H9 (cell line): ENCODE data around the gene HOGA1. TPM values are rescaled to one million over a fixed set of nuclear protein-coding genes. Genes with fewer than 3 reads are reported as not detected.
A peak's percentile ranks its signal among the peaks of the same experiment; 100 is the strongest.

Experiments
- DNase-seq: peaks from one replicate; pipeline ENCODE4 v3.0.0-alpha.2; 2017
- H2AFZ ChIP-seq: one replicate; pipeline ENCODE4 v1.6.1; 2013; ENCODE audit warnings: mild to moderate bottlenecking, low read length, control low read depth, moderate library complexity
- H2AK5ac ChIP-seq: 2 replicates; pipeline ENCODE4 v1.6.1; 2013; ENCODE audit warnings: low read length, control low read depth, mixed read lengths; ENCODE audit not compliant: insufficient read length
- H2BK120ac ChIP-seq: one replicate; pipeline ENCODE4 v1.6.1; 2013; ENCODE audit warnings: low read depth, mild to moderate bottlenecking, low read length, control low read depth, inconsistent platforms; ENCODE audit not compliant: poor library complexity, severe bottlenecking
- H2BK12ac ChIP-seq: 2 replicates; pipeline ENCODE4 v1.6.1; 2013; ENCODE audit warnings: low read length, control low read depth, mixed read lengths, low read depth; ENCODE audit not compliant: insufficient read length
- H2BK15ac ChIP-seq: 2 replicates; pipeline ENCODE4 v1.6.1; 2013; ENCODE audit warnings: low read depth, low read length, control low read depth
- H2BK20ac ChIP-seq: one replicate; pipeline ENCODE4 v1.6.1; 2013; ENCODE audit warnings: low read depth, mild to moderate bottlenecking, low read length, control low read depth, inconsistent platforms; ENCODE audit not compliant: poor library complexity, severe bottlenecking
- H2BK5ac ChIP-seq: 2 replicates; pipeline ENCODE4 v1.6.1; 2013; ENCODE audit warnings: low read length, control low read depth, mixed read lengths; ENCODE audit not compliant: insufficient read length
- H3K14ac ChIP-seq: 2 replicates; pipeline ENCODE4 v1.6.1; 2013; ENCODE audit warnings: low read length, control low read depth; ENCODE audit not compliant: insufficient read depth
- H3K18ac ChIP-seq: 2 replicates; pipeline ENCODE4 v1.6.1; 2013; ENCODE audit warnings: low read depth, mild to moderate bottlenecking, mixed read lengths, low read length, control low read depth; ENCODE audit not compliant: insufficient read length
- H3K23ac ChIP-seq: 2 replicates; pipeline ENCODE4 v1.6.1; 2013; ENCODE audit warnings: low read length, control low read depth, mixed read lengths, low read depth; ENCODE audit not compliant: insufficient read length
- H3K23me2 ChIP-seq: 2 replicates; pipeline ENCODE4 v1.6.1; 2013; ENCODE audit warnings: low read depth, mild to moderate bottlenecking, mixed read lengths, low read length, control low read depth; ENCODE audit not compliant: insufficient read length, poor library complexity, severe bottlenecking
- H3K27ac ChIP-seq: 2 replicates; pipeline ENCODE4 v1.5.1; 2013; ENCODE audit warnings: low read length, control low read depth, mixed read lengths, low read depth; ENCODE audit not compliant: insufficient read length
- H3K27me3 ChIP-seq: 2 replicates; pipeline ENCODE4 v1.6.1; 2013; ENCODE audit warnings: low read length, control low read depth, inconsistent platforms; ENCODE audit not compliant: insufficient read depth
- H3K4ac ChIP-seq: 2 replicates; pipeline ENCODE4 v1.6.1; 2013; ENCODE audit warnings: low read depth, mild to moderate bottlenecking, control low read depth, inconsistent platforms, low read length, moderate library complexity
- H3K4me1 ChIP-seq: 2 replicates; pipeline ENCODE4 v1.6.1; 2013; ENCODE audit warnings: low read length, control low read depth, inconsistent platforms; ENCODE audit not compliant: insufficient read depth
- H3K4me2 ChIP-seq: 2 replicates; pipeline ENCODE4 v1.6.1; 2013; ENCODE audit warnings: low read length, control low read depth, mixed read lengths; ENCODE audit not compliant: insufficient read length, insufficient read depth
- H3K56ac ChIP-seq: 2 replicates; pipeline ENCODE4 v1.6.1; 2013; ENCODE audit warnings: low read depth, mild to moderate bottlenecking, mixed read lengths, low read length, control low read depth; ENCODE audit not compliant: insufficient read length
- H3K79me1 ChIP-seq: 2 replicates; pipeline ENCODE4 v1.6.1; 2013; ENCODE audit warnings: low read depth, mild to moderate bottlenecking, moderate library complexity, low read length, control low read depth, inconsistent platforms; ENCODE audit not compliant: insufficient read depth, poor library complexity, severe bottlenecking
- H3K79me2 ChIP-seq: 2 replicates; pipeline ENCODE4 v1.6.1; 2013; ENCODE audit warnings: low read length, control low read depth, inconsistent platforms; ENCODE audit not compliant: insufficient read depth
- H3K9ac ChIP-seq: 2 replicates; pipeline ENCODE4 v1.6.1; 2013; ENCODE audit warnings: low read length, control low read depth, mixed read lengths; ENCODE audit not compliant: insufficient read length; ENCODE audit errors: extremely low read depth
- H3K9me3 ChIP-seq: one replicate; pipeline ENCODE4 v1.6.1; 2013; ENCODE audit warnings: low read depth, low read length, inconsistent platforms; ENCODE audit not compliant: control insufficient read depth
- H3T11ph ChIP-seq: one replicate; pipeline ENCODE4 v1.6.1; 2013; ENCODE audit warnings: mild to moderate bottlenecking, low read length, control low read depth, inconsistent platforms
- H4K20me1 ChIP-seq: one replicate; pipeline ENCODE4 v1.6.1; 2013; ENCODE audit not compliant: control insufficient read depth, insufficient read length, insufficient read depth
- H4K5ac ChIP-seq: 2 replicates; pipeline ENCODE4 v1.6.1; 2013; ENCODE audit warnings: low read depth, mild to moderate bottlenecking, mixed read lengths, low read length, control low read depth; ENCODE audit not compliant: insufficient read length
- H4K8ac ChIP-seq: replicated peaks from 2 replicates; pipeline ENCODE4 v1.6.1; 2013; ENCODE audit warnings: low read length, control low read depth, mixed read lengths, low read depth; ENCODE audit not compliant: insufficient read length
- H4K91ac ChIP-seq: 2 replicates; pipeline ENCODE4 v1.6.1; 2013; ENCODE audit warnings: low read depth, mild to moderate bottlenecking, moderate library complexity, mixed read lengths, low read length, control low read depth; ENCODE audit not compliant: insufficient read length
- H3K27ac Mint-ChIP-seq, 3 experiments: 2 replicates in 2 of 3; 3 replicates in 1 of 3; pipeline ENCODE4 v1.8.0; 2020 to 2021; ENCODE audit warnings: mixed read lengths in 3 of 3, mild to moderate bottlenecking in 1 of 3, moderate library complexity in 1 of 3
- H3K27me3 Mint-ChIP-seq: 2 replicates; pipeline ENCODE4 v1.8.0; 2021; ENCODE audit warnings: low read depth, mild to moderate bottlenecking, moderate library complexity, mixed read lengths
- H3K36me3 Mint-ChIP-seq, 3 experiments: 2 replicates in 2 of 3; 3 replicates in 1 of 3; pipeline ENCODE4 v1.8.0; 2020 to 2021; ENCODE audit warnings: low read depth in 3 of 3, mixed read lengths in 3 of 3; ENCODE audit not compliant: insufficient read depth in 1 of 3
- H3K4me1 Mint-ChIP-seq, 2 experiments: 2 replicates each; pipeline ENCODE4 v1.8.0; 2020; ENCODE audit warnings: mixed read lengths in 2 of 2
- H3K4me3 Mint-ChIP-seq, 2 experiments: 2 replicates in 1 of 2; 3 replicates in 1 of 2; pipeline ENCODE4 v1.8.0; 2020 to 2021; ENCODE audit warnings: mild to moderate bottlenecking in 2 of 2, mixed read lengths in 2 of 2, moderate library complexity in 1 of 2
- H3K9me3 Mint-ChIP-seq, 2 experiments: 2 replicates in 1 of 2; 3 replicates in 1 of 2; pipeline ENCODE4 v1.8.0; 2020; ENCODE audit warnings: mild to moderate bottlenecking in 2 of 2, mixed read lengths in 2 of 2, moderate library complexity in 1 of 2
- CTCF ChIP-seq: fragments of 200-600 bp; sonication (generic); conservative IDR thresholded peaks from 3 replicates; pipeline ENCODE4 v1.8.0; 2021; ENCODE audit warnings: antibody characterized with exemption, mild to moderate bottlenecking
- WGBS: extraction: QIAGEN DNeasy Blood & Tissue Kit; methylation state at CpG from one replicate; pipeline ENCODE4 v1.1.7; 2013; ENCODE audit warnings: missing lambda C conversion rate, low lambda C conversion rate, mixed read lengths; ENCODE audit not compliant: insufficient read length; ENCODE audit errors: extremely low coverage; 5-methylcytosine and 5-hydroxymethylcytosine counted together
- total RNA-seq: library from RNA; stranded (reverse); gene quantifications from 2 replicates; pipeline ENCODE4 v1.2.1, GENCODE V29; 2021

The HOGA1 gene
- total RNA-seq, 1 experiment from 2014 or later, result 0.79 TPM

GRCh38 chr10:97548828-97549455, 35.2 kb upstream of the HOGA1 start:
- Histone ChIP-seq H3K4me2 (no peak overlapping the region), H2BK15ac (no peak overlapping the region), H3K4ac (no peak overlapping the region), H3T11ph (no peak overlapping the region), H3K23ac (no peak overlapping the region), H3K27ac (no peak overlapping the region), H2BK20ac (no peak overlapping the region), H2BK12ac (no peak overlapping the region), H3K18ac (no peak overlapping the region), H4K20me1 (no peaks in the 10 kb centered on the region), H3K4me1 (peaks cover 5% of the 10 kb centered on the region; the same call in 1 of the 2 replicates), H4K91ac (no peak overlapping the region), H3K14ac (no peak overlapping the region), H4K5ac (no peak overlapping the region), H3K79me1 (no peaks in the 10 kb centered on the region), H3K9ac (no peak overlapping the region), H3K9me3 (no peaks in the 10 kb centered on the region), H4K8ac (no peak overlapping the region), H3K23me2 (no peaks in the 10 kb centered on the region), H3K79me2 (no peaks in the 10 kb centered on the region; the same call in 1 of the 2 replicates), H2AFZ (no peak overlapping the region), H2BK5ac (no peak overlapping the region), H3K27me3 (no peaks in the 10 kb centered on the region), H3K56ac (no peak overlapping the region), H2BK120ac (no peak overlapping the region), H2AK5ac (no peak overlapping the region)
- no CpG with 5 or more reads among the region's 13 CpGs for WGBS
- Mint-ChIP-seq H3K4me3 (no peak overlapping the region), H3K36me3 (no peaks in the 10 kb centered on the region), H3K27me3 (no peaks in the 10 kb centered on the region), H3K9me3 (no peaks in the 10 kb centered on the region), H3K27ac (peak overlapping the region; percentile 17 to 36 (median 18); a peak in 4 of 7 replicates), H3K4me1 (peaks cover 32 to 42% of the 10 kb centered on the region in 2 experiments)
- TF ChIP-seq CTCF, result no peak
- no peak for DNase-seq
